GM21360 (cell line): ENCODE results near the gene ODAPH.
"Not testable (repeated sequence)": the region's sequence is repeated elsewhere in the genome, so short reads cannot be mapped to it uniquely, and the experiment has no call there.

Experiments
- ATAC-seq: cut with Tn5 transposase; IDR thresholded peaks from one replicate; pipeline ENCODE4 v1.9.1; 2021; ENCODE audit warnings: mild to moderate bottlenecking, moderate library complexity; ENCODE audit not compliant: unreplicated experiment

The ODAPH gene

GRCh38 chr4:75544220-75544619 lies 11.6 kb upstream of the ODAPH start:
- not testable (repeated sequence) for ATAC-seq

GRCh38 chr4:75544870-75545269 lies 11.0 kb upstream of the ODAPH start:
- no peak for ATAC-seq

- no peak for ATAC-seq
Observed at GRCh38 chr4:75545526-75545925, 10.3 kb upstream of the ODAPH start.

GRCh38 chr4:75547647-75548387 lies 8.0 kb upstream of the ODAPH start:
- no peak for ATAC-seq

GRCh38 chr4:75549019-75549418 lies 6.8 kb upstream of the ODAPH start:
- ATAC-seq = no peak

GRCh38 chr4:75552452-75552851 lies 3.4 kb upstream of the ODAPH start:
- no peak for ATAC-seq

GRCh38 chr4:75557696-75558095 lies 1.8 kb downstream of the ODAPH start:
- ATAC-seq = no peak

- ATAC-seq = no peak
Observed at GRCh38 chr4:75561789-75562188, 5.9 kb downstream of the ODAPH start.

GRCh38 chr4:75564023-75564422 lies 8.2 kb downstream of the ODAPH start:
- ATAC-seq = no peak

GRCh38 chr4:75565481-75565880 lies 9.6 kb downstream of the ODAPH start:
- ATAC-seq = no peak

- no peak for ATAC-seq
Observed at GRCh38 chr4:75566911-75567310, 11.0 kb downstream of the ODAPH start.

GRCh38 chr4:75567725-75568124 lies 11.9 kb downstream of the ODAPH start:
- ATAC-seq = no peak

- ATAC-seq = no peak
Observed at GRCh38 chr4:75584067-75584466, 28.2 kb downstream of the ODAPH start.

- ATAC-seq = no peak
Observed at GRCh38 chr4:75593393-75593792, 37.5 kb downstream of the ODAPH start.

- no peak for ATAC-seq
Observed at GRCh38 chr4:75596061-75596460, 40.2 kb downstream of the ODAPH start.

GRCh38 chr4:75598390-75598789 lies 42.5 kb downstream of the ODAPH start:
- no peak for ATAC-seq

GRCh38 chr4:75599647-75600046 lies 43.8 kb downstream of the ODAPH start:
- no peak for ATAC-seq

- ATAC-seq = no peak
Observed at GRCh38 chr4:75605928-75606327, 50.1 kb downstream of the ODAPH start.

GRCh38 chr4:75612306-75612705 lies 56.4 kb downstream of the ODAPH start:
- ATAC-seq = no peak
